ENCODE measurements around the gene HTRA1. TPM values are rescaled to one million over a fixed set of nuclear protein-coding genes. Genes with fewer than 3 reads are reported as not detected.

HTRA1 gene
- total RNA-seq, 1 experiment from 2014 or later: 32.8 TPM

DNA sequence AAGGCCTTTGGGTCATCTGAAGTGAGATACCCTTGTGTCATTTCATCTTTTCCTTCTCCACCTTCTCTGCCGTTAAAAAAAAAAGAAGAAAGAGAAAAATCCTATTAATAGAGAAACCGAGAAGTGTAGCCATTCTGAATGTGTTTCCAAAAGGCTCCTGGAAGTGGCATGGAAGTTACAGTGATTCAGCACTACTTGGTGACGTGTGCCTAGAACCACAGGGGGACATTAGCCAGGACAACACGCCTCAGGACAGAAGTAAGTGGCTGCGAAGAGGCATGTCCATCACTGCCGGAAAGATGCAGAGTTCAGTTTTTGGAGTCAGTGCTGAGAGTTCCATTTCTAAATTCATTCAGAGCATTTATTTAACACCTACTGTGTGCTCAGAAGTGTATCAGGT is 6.3 kb downstream of the HTRA1 start:
- CTCF ChIA-PET: interaction anchor here (0.6 kb wide), 1 partner anchor 99 kb away, joined by 4 read pairs; no protein-coding TSS in a partner anchor
- no peak for ATAC-seq
- Histone ChIP-seq H3K27me3 (ENCODE audit: control insufficient read depth, insufficient read depth, low read length) (peaks cover 2% of the 10 kb centered on the region; the same call in 1 of the 2 replicates), H3K9me3 (ENCODE audit: control insufficient read depth, insufficient read depth, low read depth, low read length) (no peaks in the 10 kb centered on the region), H3K27ac (ENCODE audit: low read length) (no peak overlapping the region), H3K36me3 (ENCODE audit: control insufficient read depth, insufficient read depth, low read length) (no peaks in the 10 kb centered on the region), H3K4me3 (ENCODE audit: low read depth in 2 of 2, low read length in 2 of 2) (no peak overlapping the region), H3K4me1 (ENCODE audit: control insufficient read depth, insufficient read depth, low read length) (peaks cover 8% of the 10 kb centered on the region; the same call in 1 of the 2 replicates)
- DNase-seq (ENCODE audit: low read depth, low spot score): no peak
- in situ Hi-C loops (cut with HindIII; ENCODE audit: low pct_unique_long_range_greater_than_20kb, low sequenced_read_pairs) (no loop called here), intact Hi-C loops (cut with micrococcal nuclease; ENCODE audit: unreplicated experiment) (no loop called here)
- POLR2A ChIA-PET: no interaction called here
- no peak for TF ChIP-seq SIN3A (IDR thresholded peaks at IDR 0.05; ENCODE audit: borderline replicate concordance, insufficient read depth, low read depth, low read length)
- no peak for TF ChIP-seq POLR2AphosphoS5 (IDR thresholded peaks at IDR 0.05; ENCODE audit: low read depth, low read length)
- TF ChIP-seq TCF7L2 (IDR thresholded peaks at IDR 0.05; ENCODE audit: low read depth, low read length): no peak
- TF ChIP-seq, protein P1, sequence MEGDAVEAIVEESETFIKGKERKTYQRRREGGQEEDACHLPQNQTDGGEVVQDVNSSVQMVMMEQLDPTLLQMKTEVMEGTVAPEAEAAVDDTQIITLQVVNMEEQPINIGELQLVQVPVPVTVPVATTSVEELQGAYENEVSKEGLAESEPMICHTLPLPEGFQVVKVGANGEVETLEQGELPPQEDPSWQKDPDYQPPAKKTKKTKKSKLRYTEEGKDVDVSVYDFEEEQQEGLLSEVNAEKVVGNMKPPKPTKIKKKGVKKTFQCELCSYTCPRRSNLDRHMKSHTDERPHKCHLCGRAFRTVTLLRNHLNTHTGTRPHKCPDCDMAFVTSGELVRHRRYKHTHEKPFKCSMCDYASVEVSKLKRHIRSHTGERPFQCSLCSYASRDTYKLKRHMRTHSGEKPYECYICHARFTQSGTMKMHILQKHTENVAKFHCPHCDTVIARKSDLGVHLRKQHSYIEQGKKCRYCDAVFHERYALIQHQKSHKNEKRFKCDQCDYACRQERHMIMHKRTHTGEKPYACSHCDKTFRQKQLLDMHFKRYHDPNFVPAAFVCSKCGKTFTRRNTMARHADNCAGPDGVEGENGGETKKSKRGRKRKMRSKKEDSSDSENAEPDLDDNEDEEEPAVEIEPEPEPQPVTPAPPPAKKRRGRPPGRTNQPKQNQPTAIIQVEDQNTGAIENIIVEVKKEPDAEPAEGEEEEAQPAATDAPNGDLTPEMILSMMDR (IDR thresholded peaks at IDR 0.05): no peak
- TF ChIP-seq, protein P2, sequence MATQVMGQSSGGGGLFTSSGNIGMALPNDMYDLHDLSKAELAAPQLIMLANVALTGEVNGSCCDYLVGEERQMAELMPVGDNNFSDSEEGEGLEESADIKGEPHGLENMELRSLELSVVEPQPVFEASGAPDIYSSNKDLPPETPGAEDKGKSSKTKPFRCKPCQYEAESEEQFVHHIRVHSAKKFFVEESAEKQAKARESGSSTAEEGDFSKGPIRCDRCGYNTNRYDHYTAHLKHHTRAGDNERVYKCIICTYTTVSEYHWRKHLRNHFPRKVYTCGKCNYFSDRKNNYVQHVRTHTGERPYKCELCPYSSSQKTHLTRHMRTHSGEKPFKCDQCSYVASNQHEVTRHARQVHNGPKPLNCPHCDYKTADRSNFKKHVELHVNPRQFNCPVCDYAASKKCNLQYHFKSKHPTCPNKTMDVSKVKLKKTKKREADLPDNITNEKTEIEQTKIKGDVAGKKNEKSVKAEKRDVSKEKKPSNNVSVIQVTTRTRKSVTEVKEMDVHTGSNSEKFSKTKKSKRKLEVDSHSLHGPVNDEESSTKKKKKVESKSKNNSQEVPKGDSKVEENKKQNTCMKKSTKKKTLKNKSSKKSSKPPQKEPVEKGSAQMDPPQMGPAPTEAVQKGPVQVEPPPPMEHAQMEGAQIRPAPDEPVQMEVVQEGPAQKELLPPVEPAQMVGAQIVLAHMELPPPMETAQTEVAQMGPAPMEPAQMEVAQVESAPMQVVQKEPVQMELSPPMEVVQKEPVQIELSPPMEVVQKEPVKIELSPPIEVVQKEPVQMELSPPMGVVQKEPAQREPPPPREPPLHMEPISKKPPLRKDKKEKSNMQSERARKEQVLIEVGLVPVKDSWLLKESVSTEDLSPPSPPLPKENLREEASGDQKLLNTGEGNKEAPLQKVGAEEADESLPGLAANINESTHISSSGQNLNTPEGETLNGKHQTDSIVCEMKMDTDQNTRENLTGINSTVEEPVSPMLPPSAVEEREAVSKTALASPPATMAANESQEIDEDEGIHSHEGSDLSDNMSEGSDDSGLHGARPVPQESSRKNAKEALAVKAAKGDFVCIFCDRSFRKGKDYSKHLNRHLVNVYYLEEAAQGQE (IDR thresholded peaks at IDR 0.05; ENCODE audit: insufficient read depth in 1 of 2, low read depth in 2 of 2, low read length in 1 of 2): no peak
- no TSS peak for BruUV-seq (replicated peaks)

DNA sequence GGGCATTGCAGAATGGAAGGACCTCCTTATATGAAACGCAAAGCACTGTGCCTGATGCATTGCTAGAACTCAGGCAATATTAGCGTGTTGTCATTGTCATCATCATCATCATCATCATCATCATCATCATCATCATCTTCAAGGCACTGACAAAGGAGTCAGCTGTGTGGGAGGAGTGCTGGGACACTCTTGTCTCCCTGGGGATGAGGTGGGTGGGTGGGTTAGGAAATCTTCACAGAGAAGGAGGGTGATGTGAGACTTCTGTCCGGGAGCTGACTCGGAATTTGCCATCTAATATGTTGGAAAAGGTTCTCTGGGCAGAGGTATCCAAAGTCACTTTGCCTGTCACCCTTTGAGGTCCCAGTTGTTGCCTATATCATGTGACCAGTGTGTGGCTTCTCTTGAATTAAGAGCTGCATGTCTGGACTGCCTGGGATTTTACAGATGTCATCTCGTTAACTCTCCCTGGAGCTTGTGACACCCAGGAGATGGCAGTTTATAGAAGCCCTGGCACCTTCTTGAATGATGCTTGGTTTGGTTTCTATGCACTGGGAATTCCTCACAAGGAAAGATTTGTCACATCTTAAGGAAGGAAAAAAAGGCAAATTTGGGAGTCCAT is 7.1 kb downstream of the HTRA1 start:
- POLR2A ChIA-PET: interaction anchor here (0.6 kb wide), 1 partner anchor 39 kb away, joined by 3 read pairs; no protein-coding TSS in a partner anchor
- no peak overlapping the region for H3K27ac ChIP-seq (ENCODE audit: low read length)
- in situ Hi-C loops (cut with HindIII; ENCODE audit: low pct_unique_long_range_greater_than_20kb, low sequenced_read_pairs): no loop called here
- TF ChIP-seq, protein P2 (IDR thresholded peaks at IDR 0.05; ENCODE audit: insufficient read depth in 1 of 2, low read depth in 2 of 2, low read length in 1 of 2): no peak
- TF ChIP-seq SIN3A (IDR thresholded peaks at IDR 0.05; ENCODE audit: borderline replicate concordance, insufficient read depth, low read depth, low read length) (no peak), POLR2AphosphoS5 (IDR thresholded peaks at IDR 0.05; ENCODE audit: low read depth, low read length) (no peak)
- intact Hi-C loops (cut with micrococcal nuclease; ENCODE audit: unreplicated experiment): no loop called here
- no peak overlapping the region for H3K4me3 ChIP-seq (ENCODE audit: low read depth in 2 of 2, low read length in 2 of 2)
- no peaks in the 10 kb centered on the region for H3K9me3 ChIP-seq (ENCODE audit: control insufficient read depth, insufficient read depth, low read depth, low read length)
- H3K4me1 ChIP-seq (ENCODE audit: control insufficient read depth, insufficient read depth, low read length): peaks cover 8% of the 10 kb centered on the region; the same call in 1 of the 2 replicates
- no TSS peak for BruUV-seq (replicated peaks)
- no peak for DNase-seq (ENCODE audit: low read depth, low spot score)
- CTCF ChIA-PET: interaction anchor here (0.6 kb wide), 2 partner anchors 28 to 98 kb away, joined by 3 to 4 read pairs; no protein-coding TSS in a partner anchor
- H3K27me3 ChIP-seq (ENCODE audit: control insufficient read depth, insufficient read depth, low read length): peaks cover 2% of the 10 kb centered on the region; the same call in 1 of the 2 replicates
- ATAC-seq: no peak
- H3K36me3 ChIP-seq (ENCODE audit: control insufficient read depth, insufficient read depth, low read length): no peaks in the 10 kb centered on the region
